Muscle of leg (tissue), 11 donors: ENCODE data around the gene EEFSEC. TPM values are rescaled to one million over a fixed set of nuclear protein-coding genes. Genes with fewer than 3 reads are reported as not detected.
A peak's percentile ranks its signal among the peaks of the same experiment; 100 is the strongest.

Experiments used
- DNase-seq: peaks from one replicate; pipeline ENCODE4 v3.0.0; 2013
- H3K27ac ChIP-seq: one replicate; pipeline ENCODE4 v1.5.1; 2013; ENCODE audit warnings: mild to moderate bottlenecking, low read length, control low read depth
- H3K27me3 ChIP-seq: one replicate; pipeline ENCODE4 v1.6.1; 2013; ENCODE audit warnings: low read length; ENCODE audit not compliant: control insufficient read depth, insufficient read depth
- H3K36me3 ChIP-seq: one replicate; pipeline ENCODE4 v1.6.1; 2013; ENCODE audit warnings: low read length; ENCODE audit not compliant: control insufficient read depth, insufficient read depth
- H3K4me1 ChIP-seq: one replicate; pipeline ENCODE4 v1.6.1; 2013; ENCODE audit warnings: low read length; ENCODE audit not compliant: control insufficient read depth, insufficient read depth
- H3K4me3 ChIP-seq: one replicate; pipeline ENCODE4 v1.5.1; 2013; ENCODE audit warnings: low read length, control low read depth
- H3K9me3 ChIP-seq: replicated peaks from 2 replicates; pipeline ENCODE4 v1.6.1; 2013; ENCODE audit warnings: low read depth, low read length; ENCODE audit not compliant: control insufficient read depth
- WGBS: methylation state at CpG from one replicate; pipeline ENCODE4 v1.1.5; 2013; ENCODE audit warnings: missing lambda C conversion rate; ENCODE audit not compliant: insufficient coverage; 5-methylcytosine and 5-hydroxymethylcytosine counted together
- polyA plus RNA-seq, 8 donors: library from polyadenylated mRNA; unstranded; fragments of 120-200 nt; gene quantifications; one replicate each; pipeline versions ENCODE4 v1.2.1 to v1.2.3, GENCODE V29; 2013; ENCODE audit warnings: inconsistent platforms in 1 of 8, low replicate concordance in 1 of 8; ENCODE audit not compliant: insufficient read length in 8 of 8, insufficient read depth in 1 of 8
- total RNA-seq: library from RNA; stranded (reverse); fragments of 120-200 nt; gene quantifications from one replicate; pipeline ENCODE4 v1.2.4, GENCODE V29; 2013

EEFSEC gene
- total and polyA plus RNA-seq, 9 donors, result 5.5 to 20.9 (median 16.9) TPM

GRCh38 chr3:128402319-128402718 is 249.0 kb downstream of the EEFSEC start:
- Histone ChIP-seq H3K4me1 (peaks cover 67% of the 10 kb centered on the region), H3K4me3 (no peak overlapping the region), H3K36me3 (no peaks in the 10 kb centered on the region), H3K27ac (no peak overlapping the region), H3K27me3 (no peaks in the 10 kb centered on the region), H3K9me3 (no peaks in the 10 kb centered on the region)
- WGBS, result 59% methylated on average over 11 of the region's 11 CpGs
- DNase-seq, result no peak

DNA sequence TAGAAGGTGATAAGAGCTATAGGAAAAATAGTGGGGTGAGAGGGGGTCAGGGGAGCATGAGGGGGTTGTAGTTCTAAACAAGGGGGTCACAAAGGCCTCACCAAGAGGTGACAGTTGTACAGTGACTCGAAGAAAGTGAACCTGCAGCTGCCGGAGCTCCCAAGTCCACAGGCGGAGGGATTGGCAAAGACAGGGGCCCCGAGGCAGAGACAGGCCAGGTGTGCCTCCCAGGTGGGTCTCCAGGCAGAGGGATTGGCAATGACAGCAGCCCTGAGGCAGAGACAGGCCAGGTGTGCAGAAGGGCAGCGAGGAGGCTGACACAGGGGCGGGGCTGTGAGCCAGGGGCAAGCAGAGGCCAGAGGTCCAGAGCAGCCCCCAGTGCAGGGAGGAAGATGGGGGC is 249.7 kb downstream of the EEFSEC start:
- no peak for DNase-seq
- Histone ChIP-seq H3K9me3 (no peaks in the 10 kb centered on the region), H3K4me3 (no peak overlapping the region), H3K27me3 (no peaks in the 10 kb centered on the region), H3K4me1 (peaks cover 67% of the 10 kb centered on the region), H3K36me3 (no peaks in the 10 kb centered on the region), H3K27ac (no peak overlapping the region)
- 77% methylated on average over 6 of the region's 6 CpGs for WGBS

DNA sequence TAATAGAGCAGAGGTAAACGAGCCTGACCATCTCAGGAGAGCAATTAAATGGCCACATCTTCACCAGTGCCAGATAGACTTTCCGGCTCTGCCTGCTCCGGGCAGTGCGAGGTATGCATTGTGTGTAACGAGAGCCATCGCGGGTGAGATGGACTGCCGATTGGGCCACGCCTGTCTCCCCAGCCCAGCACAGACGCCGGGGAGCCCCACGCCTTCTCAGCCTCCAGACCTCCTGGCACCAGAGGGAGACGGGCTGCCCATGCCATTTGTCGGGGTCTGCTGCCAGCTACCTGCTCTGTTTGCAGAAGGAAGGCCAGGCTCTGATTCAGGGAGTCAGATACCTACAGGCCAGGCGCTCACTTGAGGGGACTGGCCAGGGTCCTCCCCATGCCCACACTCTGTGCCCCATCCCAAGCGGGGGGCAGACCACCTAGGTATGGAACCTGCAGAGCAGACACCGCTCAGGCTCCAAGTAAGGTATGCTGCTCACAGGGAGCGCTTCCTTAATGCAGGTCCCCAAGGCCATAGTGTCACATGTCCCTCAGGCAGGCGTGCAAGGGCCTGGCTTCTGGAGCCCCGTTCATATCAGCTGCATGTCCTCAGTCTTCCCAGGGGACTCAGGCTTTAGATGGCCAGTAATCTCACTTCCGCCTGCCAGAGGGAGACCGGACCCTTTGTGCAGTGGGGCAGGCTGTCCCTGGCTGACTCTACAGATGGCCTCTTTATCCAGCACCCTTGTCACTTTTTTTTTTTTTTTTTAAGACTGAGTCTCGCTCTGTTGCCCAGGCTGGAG is 251.2 kb downstream of the EEFSEC start:
- Histone ChIP-seq H3K36me3 (peaks cover 2% of the 10 kb centered on the region), H3K27ac (no peak overlapping the region), H3K9me3 (no peaks in the 10 kb centered on the region), H3K4me1 (peaks cover 68% of the 10 kb centered on the region), H3K4me3 (no peak overlapping the region), H3K27me3 (no peaks in the 10 kb centered on the region)
- peak; percentile 27 for DNase-seq
- WGBS, result 62% methylated on average over 22 of the region's 23 CpGs

DNA sequence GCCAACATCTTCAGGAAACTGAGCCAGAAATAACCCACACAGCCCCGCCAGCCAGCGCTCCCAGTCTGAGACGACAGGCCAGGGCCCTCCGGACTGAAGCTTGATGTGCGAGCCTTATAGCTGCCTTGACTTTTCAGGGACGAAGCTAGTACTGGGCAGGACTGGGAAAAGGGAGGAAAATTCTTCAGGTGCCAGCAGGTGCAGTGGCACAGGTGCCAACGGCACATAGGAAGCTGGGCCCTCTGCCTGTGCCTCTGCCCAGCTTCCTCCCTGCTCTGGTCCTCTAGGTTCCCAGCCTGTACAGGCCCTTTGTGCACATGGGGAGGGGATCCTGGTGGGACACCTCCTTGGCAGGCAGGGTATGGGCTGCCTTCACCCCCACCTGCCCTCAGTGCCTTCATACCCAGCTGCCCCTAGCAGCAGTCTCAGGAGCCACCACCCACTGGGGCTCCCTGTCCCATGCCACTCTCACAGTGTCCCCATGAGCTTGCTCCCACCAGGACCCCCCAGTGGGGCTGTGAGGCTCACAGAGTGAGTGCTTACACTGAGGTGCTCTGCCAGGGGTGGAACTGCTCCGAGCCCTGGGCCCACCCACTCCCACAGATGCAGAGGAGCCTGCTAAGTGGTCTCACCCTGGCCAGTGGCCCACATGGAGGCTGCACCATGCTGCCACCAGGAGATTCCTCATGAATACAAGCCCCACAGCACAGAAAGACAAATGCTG is 252.4 kb downstream of the EEFSEC start:
- Histone ChIP-seq H3K4me3 (no peak overlapping the region), H3K9me3 (no peaks in the 10 kb centered on the region), H3K36me3 (peaks cover 2% of the 10 kb centered on the region), H3K27me3 (no peaks in the 10 kb centered on the region), H3K27ac (no peak overlapping the region), H3K4me1 (peaks cover 63% of the 10 kb centered on the region)
- DNase-seq, result no peak
- WGBS, result 85% methylated on average over 7 of the region's 8 CpGs

DNA sequence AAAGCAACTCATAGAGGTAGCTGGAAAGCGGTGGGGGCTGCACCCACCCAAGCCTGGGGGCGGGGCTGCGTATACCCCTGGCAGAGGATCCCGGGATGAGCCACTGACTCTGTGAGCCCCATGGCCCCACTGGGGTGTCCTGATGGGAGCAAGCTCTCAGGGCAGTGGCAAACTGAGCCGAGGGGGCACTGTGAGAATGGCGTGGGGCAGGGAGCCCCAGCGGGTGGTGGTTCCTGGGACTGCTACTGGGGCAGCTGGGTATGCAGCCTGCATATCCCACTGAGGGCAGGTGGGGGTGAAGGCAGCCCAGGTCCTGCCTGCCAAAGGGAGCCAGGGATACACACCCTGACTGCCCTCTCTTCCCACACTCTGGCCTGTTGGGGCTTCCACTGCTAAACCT is 254.0 kb downstream of the EEFSEC start:
- no peak for DNase-seq
- Histone ChIP-seq H3K27me3 (no peaks in the 10 kb centered on the region), H3K4me3 (no peak overlapping the region), H3K36me3 (peaks cover 2% of the 10 kb centered on the region), H3K27ac (no peak overlapping the region), H3K9me3 (no peaks in the 10 kb centered on the region), H3K4me1 (peaks cover 55% of the 10 kb centered on the region)
- 83% methylated on average over 7 of the region's 7 CpGs for WGBS

- DNase-seq, result no peak
- Histone ChIP-seq H3K4me3 (no peak overlapping the region), H3K36me3 (peaks cover 2% of the 10 kb centered on the region), H3K9me3 (no peaks in the 10 kb centered on the region), H3K27ac (no peak overlapping the region), H3K4me1 (peaks cover 49% of the 10 kb centered on the region), H3K27me3 (no peaks in the 10 kb centered on the region)
- WGBS, result 70% methylated on average over 15 of the region's 19 CpGs
Observed at GRCh38 chr3:128408012-128408692, 254.9 kb downstream of the EEFSEC start.

DNA sequence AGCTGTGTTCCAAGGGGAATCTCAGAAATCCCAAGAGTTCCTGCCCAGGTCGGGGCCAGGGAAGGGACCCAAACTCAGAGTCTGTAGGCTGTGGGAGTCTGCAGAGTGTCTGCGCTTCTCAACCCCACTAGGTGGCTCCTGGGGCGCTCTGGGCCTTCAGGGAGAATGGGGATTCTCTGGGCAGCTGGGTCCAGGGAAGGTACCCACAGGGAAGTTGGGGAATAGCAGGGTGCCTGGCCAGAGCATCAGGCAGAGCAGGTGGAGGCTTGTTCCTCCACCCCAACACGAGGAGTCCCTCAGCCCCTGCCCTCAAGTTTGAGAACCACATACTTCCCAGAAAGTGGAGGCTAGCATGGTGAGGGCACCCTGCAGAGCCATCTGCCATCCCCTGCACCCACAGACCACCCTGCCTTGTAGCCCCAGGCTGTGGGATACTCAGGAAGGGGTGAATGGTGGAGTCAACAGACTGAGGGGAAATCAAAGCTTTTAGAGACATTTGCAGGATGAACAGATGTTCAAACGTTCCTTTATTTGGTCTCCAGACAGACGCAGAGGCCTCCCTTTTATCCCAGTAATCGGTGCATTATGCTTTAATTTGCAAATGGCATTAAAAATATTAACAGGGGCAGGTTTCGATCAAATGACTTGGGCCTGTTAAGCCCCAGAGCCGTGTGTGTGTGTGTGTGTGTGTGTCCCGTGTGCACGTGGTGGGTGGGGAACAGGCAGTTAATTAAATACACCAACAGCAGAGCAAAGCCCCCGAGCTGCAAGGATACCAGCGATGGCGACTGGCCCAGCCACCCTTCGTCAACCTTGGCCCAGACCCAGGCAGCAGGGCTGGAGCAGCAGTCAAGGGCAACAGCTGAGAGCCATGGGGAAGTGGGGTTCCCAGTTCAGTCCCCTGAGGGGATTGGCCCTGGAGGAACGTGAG is 255.7 kb downstream of the EEFSEC start:
- 35% methylated on average over 8 of the region's 16 CpGs for WGBS
- peaks cover 44% of the 10 kb centered on the region for H3K4me1 ChIP-seq

DNA sequence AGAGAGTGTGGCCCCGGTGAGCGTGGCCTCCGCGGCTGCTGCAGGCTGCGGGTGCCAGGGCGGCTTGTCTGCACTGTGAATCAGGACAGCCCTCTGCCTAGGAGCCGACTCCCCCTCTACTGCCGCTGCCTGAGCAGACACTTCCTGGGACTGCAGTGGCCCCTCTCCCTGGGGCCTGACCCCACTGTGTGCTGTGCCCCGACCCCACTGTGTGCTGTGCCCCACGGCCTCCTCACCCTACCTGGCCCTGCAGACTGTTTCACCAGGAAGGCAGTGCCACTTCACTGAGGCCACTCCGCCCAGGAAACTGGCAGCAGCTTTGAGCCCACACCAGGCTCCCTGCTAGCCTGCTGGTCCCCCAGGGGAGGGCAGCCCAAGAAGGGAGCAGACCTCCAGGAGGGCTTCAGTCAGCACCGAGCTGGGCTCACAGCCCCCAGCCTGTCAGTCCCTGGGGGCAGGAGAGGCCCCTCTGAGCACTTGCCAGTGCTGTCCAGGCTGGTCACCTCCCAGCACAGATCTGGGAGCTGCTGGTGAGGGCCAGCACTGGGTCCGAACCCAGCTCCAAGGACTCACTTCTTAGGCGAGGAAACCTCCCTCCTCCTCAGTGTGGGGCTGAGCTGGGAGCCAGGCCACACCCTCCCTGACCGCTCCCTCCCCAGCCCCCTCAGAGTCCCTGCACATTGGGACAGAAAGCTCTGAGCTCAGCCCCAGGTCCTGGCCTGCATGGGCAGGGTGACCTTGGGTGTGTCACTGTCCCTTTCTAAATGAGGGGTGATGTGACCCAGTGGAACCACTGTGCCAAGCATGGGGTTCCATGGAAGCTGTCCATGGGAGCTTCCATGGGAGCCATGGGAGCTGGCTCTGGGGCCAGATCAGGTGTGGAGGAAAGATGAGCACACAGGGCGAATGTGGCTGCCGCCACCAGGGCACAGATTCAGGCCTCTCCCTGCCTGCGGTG is 256.6 kb downstream of the EEFSEC start:
- Histone ChIP-seq H3K36me3 (peaks cover 2% of the 10 kb centered on the region), H3K4me3 (no peak overlapping the region), H3K9me3 (no peaks in the 10 kb centered on the region), H3K4me1 (peaks cover 36% of the 10 kb centered on the region), H3K27ac (no peak overlapping the region), H3K27me3 (no peaks in the 10 kb centered on the region)
- WGBS, result 62% methylated on average over 15 of the region's 18 CpGs
- no peak for DNase-seq

More for the DNA sequence above, 255.7 kb downstream of the EEFSEC start:
- no peak overlapping the region for H3K27ac ChIP-seq
- peaks cover 2% of the 10 kb centered on the region for H3K36me3 ChIP-seq
- no peaks in the 10 kb centered on the region for H3K9me3 ChIP-seq
- H3K4me3 ChIP-seq, result no peak overlapping the region
- peak; percentile 51 for DNase-seq
- no peaks in the 10 kb centered on the region for H3K27me3 ChIP-seq
